ENCODE data around the gene SPOCK1.

The SPOCK1 gene

GRCh38 chr5:137092831-137093230 lies 406.3 kb downstream of the SPOCK1 start:
- no peak for TF ChIP-seq CTCF (IDR thresholded peaks at IDR 0.05)
- Histone ChIP-seq H3K27me3 (no peaks in the 10 kb centered on the region), H3K9me3 (no peaks in the 10 kb centered on the region), H3K4me3 (ENCODE audit: low read depth in 1 of 2, low read length in 1 of 2) (no peak overlapping the region), H3K36me3 (no peaks in the 10 kb centered on the region), H3K4me1 (ENCODE audit: control insufficient read depth in 1 of 2, insufficient read depth in 1 of 2, low read depth in 1 of 2, low read length in 1 of 2) (no peaks in the 10 kb centered on the region), H3K27ac (no peak overlapping the region)

- Histone ChIP-seq H3K4me1 (ENCODE audit: control insufficient read depth in 1 of 2, insufficient read depth in 1 of 2, low read depth in 1 of 2, low read length in 1 of 2) (no peaks in the 10 kb centered on the region), H3K36me3 (no peaks in the 10 kb centered on the region), H3K4me3 (ENCODE audit: low read depth in 1 of 2, low read length in 1 of 2) (no peak overlapping the region), H3K27me3 (no peaks in the 10 kb centered on the region), H3K27ac (no peak overlapping the region), H3K9me3 (no peaks in the 10 kb centered on the region)
- no peak for TF ChIP-seq CTCF (IDR thresholded peaks at IDR 0.05)
These were observed 407.7 kb downstream of the SPOCK1 start for GRCh38 chr5:137091472-137091871.

- no peak for TF ChIP-seq CTCF (IDR thresholded peaks at IDR 0.05)
- no peak overlapping the region for H3K4me3 ChIP-seq (ENCODE audit: low read depth in 1 of 2, low read length in 1 of 2)
- H3K9me3 ChIP-seq, result no peaks in the 10 kb centered on the region
- H3K27ac ChIP-seq, result no peak overlapping the region
- no peaks in the 10 kb centered on the region for H3K4me1 ChIP-seq (ENCODE audit: control insufficient read depth in 1 of 2, insufficient read depth in 1 of 2, low read depth in 1 of 2, low read length in 1 of 2)
- H3K27me3 ChIP-seq, result no peaks in the 10 kb centered on the region
- H3K36me3 ChIP-seq, result no peaks in the 10 kb centered on the region
These were observed 408.4 kb downstream of the SPOCK1 start for GRCh38 chr5:137090721-137091120.

- no peak overlapping the region for H3K27ac ChIP-seq
These were observed 409.0 kb downstream of the SPOCK1 start for GRCh38 chr5:137090151-137090550.

GRCh38 chr5:137088175-137088574 lies 411.0 kb downstream of the SPOCK1 start:
- H3K27ac ChIP-seq, result no peak overlapping the region
- no peaks in the 10 kb centered on the region for H3K9me3 ChIP-seq
- no peaks in the 10 kb centered on the region for H3K4me1 ChIP-seq (ENCODE audit: control insufficient read depth in 1 of 2, insufficient read depth in 1 of 2, low read depth in 1 of 2, low read length in 1 of 2)
- H3K4me3 ChIP-seq (ENCODE audit: low read depth in 1 of 2, low read length in 1 of 2), result no peak overlapping the region
- H3K36me3 ChIP-seq, result no peaks in the 10 kb centered on the region
- no peak for TF ChIP-seq CTCF (IDR thresholded peaks at IDR 0.05)
- H3K27me3 ChIP-seq, result no peaks in the 10 kb centered on the region

More at GRCh38 chr5:137090151-137090550, 409.0 kb downstream of the SPOCK1 start:
- no peaks in the 10 kb centered on the region for H3K9me3 ChIP-seq
- no peaks in the 10 kb centered on the region for H3K27me3 ChIP-seq
- TF ChIP-seq CTCF (IDR thresholded peaks at IDR 0.05), result no peak
- H3K36me3 ChIP-seq, result no peaks in the 10 kb centered on the region
- H3K4me1 ChIP-seq (ENCODE audit: control insufficient read depth in 1 of 2, insufficient read depth in 1 of 2, low read depth in 1 of 2, low read length in 1 of 2), result no peaks in the 10 kb centered on the region
- H3K4me3 ChIP-seq (ENCODE audit: low read depth in 1 of 2, low read length in 1 of 2), result no peak overlapping the region

GRCh38 chr5:137086342-137086741 lies 412.8 kb downstream of the SPOCK1 start:
- Histone ChIP-seq H3K27ac (no peak overlapping the region), H3K4me3 (ENCODE audit: low read depth in 1 of 2, low read length in 1 of 2) (no peak overlapping the region), H3K4me1 (ENCODE audit: control insufficient read depth in 1 of 2, insufficient read depth in 1 of 2, low read depth in 1 of 2, low read length in 1 of 2) (no peaks in the 10 kb centered on the region), H3K36me3 (no peaks in the 10 kb centered on the region), H3K9me3 (no peaks in the 10 kb centered on the region), H3K27me3 (no peaks in the 10 kb centered on the region)
- TF ChIP-seq CTCF (IDR thresholded peaks at IDR 0.05), result no peak
